ENCODE data around the gene NEGR1.

NEGR1 gene

DNA sequence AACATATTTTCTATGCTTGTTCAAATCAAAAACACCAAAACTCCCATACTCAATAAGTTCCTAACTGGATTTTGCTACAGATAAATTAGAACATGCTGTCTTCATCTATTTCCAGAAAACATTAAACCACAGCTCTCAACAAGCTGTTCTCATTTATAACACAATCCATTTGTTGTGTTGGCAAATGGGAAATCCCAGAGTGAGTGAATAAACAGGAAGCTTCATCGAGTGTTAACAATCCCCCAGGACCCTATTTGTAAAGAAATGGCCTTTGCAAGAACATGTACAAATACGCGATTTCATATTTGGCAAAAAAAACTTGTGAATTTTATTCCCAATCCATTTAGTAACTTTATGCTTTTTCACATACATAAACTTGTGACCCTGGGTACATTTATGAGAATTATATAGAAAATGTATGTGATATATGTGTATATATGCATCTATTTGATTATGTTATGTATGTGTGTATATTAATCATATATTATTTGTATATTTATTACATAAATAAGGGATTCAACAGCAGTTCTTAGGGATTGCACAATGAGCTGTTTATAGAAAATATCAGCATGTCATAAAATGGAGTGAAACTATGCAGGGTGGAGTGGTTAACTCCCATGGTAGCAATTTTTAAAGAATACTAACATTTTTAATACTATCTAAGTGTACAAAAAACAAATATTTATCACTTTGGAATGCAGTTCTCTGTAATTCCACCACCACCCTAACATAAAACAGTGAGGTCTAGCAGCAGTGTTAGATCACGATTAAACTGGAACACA lies 160.0 kb downstream of the NEGR1 start:
- in situ Hi-C loops (cut with MboI; ENCODE audit: low pct_unique_long_range_greater_than_20kb, low sequenced_read_pairs, unreplicated experiment): no loop called here
- TF ChIP-seq CTCF (IDR thresholded peaks at IDR 0.05; ENCODE audit: extremely low read depth, insufficient read depth, missing control alignments): no peak

GRCh38 chr1:72119491-72119890 lies 162.8 kb downstream of the NEGR1 start:
- TF ChIP-seq CTCF (IDR thresholded peaks at IDR 0.05; ENCODE audit: extremely low read depth, insufficient read depth, missing control alignments): no peak
- in situ Hi-C loops (cut with MboI; ENCODE audit: low pct_unique_long_range_greater_than_20kb, low sequenced_read_pairs, unreplicated experiment): no loop called here

More for the DNA sequence above, 160.0 kb downstream of the NEGR1 start:
- no peak for DNase-seq (ENCODE audit: low spot score)

DNA sequence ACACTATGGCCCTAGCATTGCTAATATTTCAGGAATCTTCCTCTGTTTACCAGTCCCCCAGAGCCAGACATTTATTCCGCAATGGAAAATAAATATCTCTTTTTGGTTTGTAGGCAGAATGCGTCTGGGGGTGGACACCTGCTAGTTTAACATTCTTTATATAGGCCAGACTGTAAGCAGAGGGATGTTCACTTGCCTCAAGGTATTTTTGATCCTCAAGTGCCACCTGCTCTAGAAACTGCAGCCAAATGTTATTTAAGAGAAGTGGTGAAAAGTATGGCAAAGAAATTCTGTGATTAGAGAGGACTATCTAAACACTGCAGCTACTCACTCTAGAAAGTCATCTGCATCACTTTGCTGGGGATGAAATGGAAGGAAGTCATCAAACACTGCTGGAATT lies 164.7 kb downstream of the NEGR1 start:
- DNase-seq (ENCODE audit: low spot score): no peak
- in situ Hi-C loops (cut with MboI; ENCODE audit: low pct_unique_long_range_greater_than_20kb, low sequenced_read_pairs, unreplicated experiment): no loop called here
- TF ChIP-seq CTCF (IDR thresholded peaks at IDR 0.05; ENCODE audit: extremely low read depth, insufficient read depth, missing control alignments): no peak

More at GRCh38 chr1:72119491-72119890, 162.8 kb downstream of the NEGR1 start:
- DNase-seq (ENCODE audit: low spot score): no peak

DNA sequence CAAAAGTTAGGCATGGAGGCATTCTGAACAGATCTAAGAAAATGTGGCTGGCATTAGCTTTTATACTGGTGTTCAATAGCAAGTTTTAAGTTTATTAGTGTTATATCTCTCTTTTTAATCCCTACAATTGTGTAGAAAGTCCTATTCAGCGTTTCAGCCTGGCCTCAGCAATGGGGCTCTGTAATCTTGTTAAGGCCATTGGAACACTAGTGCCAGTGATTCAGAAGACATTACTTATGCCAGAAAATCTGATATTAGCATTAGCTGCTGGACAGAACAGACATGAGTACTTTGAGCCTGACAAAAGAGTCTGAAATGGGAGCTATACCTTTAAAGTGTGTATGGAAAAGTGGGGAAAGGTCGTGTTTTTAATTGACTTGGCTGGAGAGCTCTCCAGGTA lies 167.0 kb downstream of the NEGR1 start:
- in situ Hi-C loops (cut with MboI; ENCODE audit: low pct_unique_long_range_greater_than_20kb, low sequenced_read_pairs, unreplicated experiment): no loop called here
- no peak for TF ChIP-seq CTCF (IDR thresholded peaks at IDR 0.05; ENCODE audit: extremely low read depth, insufficient read depth, missing control alignments)
- DNase-seq (ENCODE audit: low spot score): no peak

- in situ Hi-C loops (cut with MboI; ENCODE audit: low pct_unique_long_range_greater_than_20kb, low sequenced_read_pairs, unreplicated experiment): no loop called here
These were observed 170.7 kb downstream of the NEGR1 start for GRCh38 chr1:72111662-72112061.

DNA sequence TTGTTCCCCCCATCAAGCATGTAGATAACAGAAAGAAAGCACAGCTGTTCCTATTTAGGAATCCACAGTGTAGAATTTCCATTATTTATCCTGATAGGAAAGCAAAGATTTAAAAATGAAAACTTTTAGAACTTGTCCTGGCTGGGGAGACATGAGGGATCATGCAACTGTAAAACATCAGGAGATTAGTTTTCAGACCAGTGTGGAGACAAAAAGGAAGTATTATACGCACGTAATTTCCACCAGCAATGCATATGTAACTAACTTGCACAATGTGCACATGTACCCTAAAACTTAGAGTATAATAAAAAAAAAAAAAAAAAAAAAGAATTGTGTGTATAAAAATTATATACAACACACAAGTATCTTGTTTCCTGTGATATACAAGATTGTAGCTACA lies 172.4 kb downstream of the NEGR1 start:
- no peak for TF ChIP-seq CTCF (IDR thresholded peaks at IDR 0.05; ENCODE audit: extremely low read depth, insufficient read depth, missing control alignments)
- no peak for DNase-seq (ENCODE audit: low spot score)
- in situ Hi-C loops (cut with MboI; ENCODE audit: low pct_unique_long_range_greater_than_20kb, low sequenced_read_pairs, unreplicated experiment): no loop called here

More at GRCh38 chr1:72111662-72112061, 170.7 kb downstream of the NEGR1 start:
- no peak for DNase-seq (ENCODE audit: low spot score)
- no peak for TF ChIP-seq CTCF (IDR thresholded peaks at IDR 0.05; ENCODE audit: extremely low read depth, insufficient read depth, missing control alignments)

Measured in GM13977 (cell line).